ENCODE data around the gene EWSR1.

The EWSR1 gene

DNA sequence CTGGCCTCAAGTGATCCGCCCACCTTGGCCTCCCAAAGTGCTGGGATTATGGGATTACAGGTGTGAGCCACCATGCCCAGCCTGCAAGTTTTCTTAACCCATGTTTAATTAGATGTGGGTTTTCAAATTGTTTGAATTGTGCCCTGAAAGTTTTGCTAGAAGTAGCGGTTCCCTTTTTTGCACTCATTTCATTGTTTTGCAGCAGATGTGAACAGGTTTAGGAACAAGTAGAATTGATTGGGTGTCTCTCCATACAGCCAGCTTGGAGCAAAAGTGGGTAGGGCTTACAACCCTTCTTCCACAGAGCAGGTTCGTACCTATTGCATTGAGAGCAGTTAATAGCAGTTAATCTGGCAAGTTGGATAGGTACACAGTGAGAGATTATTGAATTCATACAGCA lies 16.1 kb downstream of the EWSR1 start:
- H3K4me1 ChIP-seq (ENCODE audit: control insufficient read depth in 1 of 2, insufficient read depth in 2 of 2, low read length in 2 of 2): no peaks in the 10 kb centered on the region
- WGBS (ENCODE audit: extremely low coverage, insufficient coverage, insufficient read length): no CpG with 5 or more reads among the region's 3 CpGs
- no peak overlapping the region for H4K12ac ChIP-seq (ENCODE audit: low read depth, low read length)
- H3K9me3 ChIP-seq (ENCODE audit: insufficient read depth, low read depth, low read length): no peaks in the 10 kb centered on the region
- no peaks in the 10 kb centered on the region for H3K27me3 ChIP-seq (ENCODE audit: insufficient read depth, low read length)
- peaks cover 54 to 74% of the 10 kb centered on the region in 2 experiments for H3K36me3 ChIP-seq (ENCODE audit: control insufficient read depth in 1 of 2, insufficient read depth in 2 of 2, low read length in 2 of 2)
- H3K4me2 ChIP-seq (ENCODE audit: low read length): no peak overlapping the region
- no peak overlapping the region for H3K4ac ChIP-seq (ENCODE audit: low read depth, low read length)
- no peak overlapping the region for H3K18ac ChIP-seq (ENCODE audit: low read length)
- H3K79me2 ChIP-seq (ENCODE audit: control insufficient read depth, insufficient read depth, low read length, poor library complexity): peaks cover 2% of the 10 kb centered on the region
- H3K27ac ChIP-seq (ENCODE audit: low read depth, low read length): no peak overlapping the region
- no peak overlapping the region for H2AK5ac ChIP-seq (ENCODE audit: low read length)
- H3K4me3 ChIP-seq (ENCODE audit: low read depth, low read length): no peak overlapping the region
- no peak overlapping the region for H3K9ac ChIP-seq (ENCODE audit: low read length)
- no peak overlapping the region for H2BK12ac ChIP-seq (ENCODE audit: low read length)
- no peak overlapping the region for H4K91ac ChIP-seq (ENCODE audit: low read depth, low read length)
- H2BK5ac ChIP-seq (ENCODE audit: low read depth, low read length, poor library complexity): no peak overlapping the region
- no peak overlapping the region for H3K23ac ChIP-seq (ENCODE audit: low read length)
- no peak overlapping the region for H2AFZ ChIP-seq (ENCODE audit: insufficient read depth, low read length, poor library complexity)
- H4K8ac ChIP-seq (ENCODE audit: low read depth, low read length): no peak overlapping the region
- H2BK120ac ChIP-seq (ENCODE audit: insufficient read depth, low read length, poor library complexity): no peak overlapping the region
- H3K79me1 ChIP-seq (ENCODE audit: low read length): no peaks in the 10 kb centered on the region
- H3K14ac ChIP-seq (ENCODE audit: low read length): no peak overlapping the region
- no peak for DNase-seq

DNA sequence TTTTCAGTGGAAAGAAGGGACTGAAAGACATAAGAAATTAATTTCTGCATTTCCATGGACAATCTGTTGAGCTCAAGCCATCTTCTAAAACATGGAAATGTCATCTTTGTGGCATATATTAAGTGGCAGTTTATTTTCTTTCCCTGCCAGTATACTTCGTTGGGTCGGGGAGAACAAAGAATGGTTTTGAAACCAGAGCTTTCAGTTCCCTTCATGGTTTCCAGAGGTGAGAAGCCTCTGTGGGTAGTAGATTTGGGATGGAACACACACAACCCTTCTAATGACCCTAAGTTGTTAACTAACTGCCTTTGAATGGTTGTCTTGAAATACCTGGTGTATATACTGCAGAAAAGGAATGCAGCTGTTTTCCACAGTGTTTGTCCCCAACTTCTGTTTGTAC lies 20.8 kb downstream of the EWSR1 start:
- Histone ChIP-seq H3K14ac (ENCODE audit: low read length) (no peak overlapping the region), H3K4ac (ENCODE audit: low read depth, low read length) (no peak overlapping the region)

DNA sequence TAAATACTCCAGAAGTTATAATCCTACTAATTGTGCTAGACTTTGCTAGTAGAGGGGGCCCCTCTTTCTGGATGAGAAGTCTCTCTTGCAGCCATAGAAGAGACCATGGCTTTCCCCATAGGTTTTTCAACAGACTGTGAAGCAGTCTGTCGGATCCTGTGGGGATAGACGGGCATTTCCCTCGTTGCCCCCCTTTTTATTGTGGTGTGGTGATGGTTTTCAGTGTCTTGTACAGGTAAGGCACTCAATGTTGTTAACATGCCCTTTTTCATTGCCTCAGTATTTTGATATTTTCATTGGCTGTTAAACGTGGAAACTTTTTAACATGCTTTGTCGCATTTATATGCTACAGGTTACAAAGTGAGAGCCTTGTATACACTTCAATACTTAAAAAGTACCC lies 22.0 kb downstream of the EWSR1 start:
- no peak overlapping the region for H2AFZ ChIP-seq (ENCODE audit: insufficient read depth, low read length, poor library complexity)
- no peak overlapping the region for H4K91ac ChIP-seq (ENCODE audit: low read depth, low read length)
- peaks cover 48 to 75% of the 10 kb centered on the region in 2 experiments for H3K36me3 ChIP-seq (ENCODE audit: control insufficient read depth in 1 of 2, insufficient read depth in 2 of 2, low read length in 2 of 2)
- no peak overlapping the region for H2BK12ac ChIP-seq (ENCODE audit: low read length)
- no peak overlapping the region for H3K23ac ChIP-seq (ENCODE audit: low read length)
- no peak overlapping the region for H3K9ac ChIP-seq (ENCODE audit: low read length)
- no peak overlapping the region for H3K4me3 ChIP-seq (ENCODE audit: low read depth, low read length)
- H4K8ac ChIP-seq (ENCODE audit: low read depth, low read length): no peak overlapping the region
- H3K14ac ChIP-seq (ENCODE audit: low read length): no peak overlapping the region
- H2BK5ac ChIP-seq (ENCODE audit: low read depth, low read length, poor library complexity): no peak overlapping the region
- H2BK120ac ChIP-seq (ENCODE audit: insufficient read depth, low read length, poor library complexity): no peak overlapping the region
- H3K79me1 ChIP-seq (ENCODE audit: low read length): no peaks in the 10 kb centered on the region
- no peaks in the 10 kb centered on the region for H3K4me1 ChIP-seq (ENCODE audit: control insufficient read depth in 1 of 2, insufficient read depth in 2 of 2, low read length in 2 of 2)
- H3K27me3 ChIP-seq (ENCODE audit: insufficient read depth, low read length): no peaks in the 10 kb centered on the region
- no peak overlapping the region for H2AK5ac ChIP-seq (ENCODE audit: low read length)
- no peak overlapping the region for H3K18ac ChIP-seq (ENCODE audit: low read length)
- H3K79me2 ChIP-seq (ENCODE audit: control insufficient read depth, insufficient read depth, low read length, poor library complexity): no peaks in the 10 kb centered on the region
- no peak overlapping the region for H3K4ac ChIP-seq (ENCODE audit: low read depth, low read length)
- no CpG with 5 or more reads among the region's 5 CpGs for WGBS (ENCODE audit: extremely low coverage, insufficient coverage, insufficient read length)
- no peak overlapping the region for H4K12ac ChIP-seq (ENCODE audit: low read depth, low read length)
- DNase-seq: no peak
- H3K27ac ChIP-seq (ENCODE audit: low read depth, low read length): no peak overlapping the region
- H3K9me3 ChIP-seq (ENCODE audit: insufficient read depth, low read depth, low read length): no peaks in the 10 kb centered on the region
- no peak overlapping the region for H3K4me2 ChIP-seq (ENCODE audit: low read length)

More for the DNA sequence above, 20.8 kb downstream of the EWSR1 start:
- no CpG with 5 or more reads among the region's 2 CpGs for WGBS (ENCODE audit: extremely low coverage, insufficient coverage, insufficient read length)
- H3K27ac ChIP-seq (ENCODE audit: low read depth, low read length): no peak overlapping the region
- no peaks in the 10 kb centered on the region for H3K4me1 ChIP-seq (ENCODE audit: control insufficient read depth in 1 of 2, insufficient read depth in 2 of 2, low read length in 2 of 2)
- no peak overlapping the region for H3K9ac ChIP-seq (ENCODE audit: low read length)
- H3K27me3 ChIP-seq (ENCODE audit: insufficient read depth, low read length): no peaks in the 10 kb centered on the region
- H2BK12ac ChIP-seq (ENCODE audit: low read length): no peak overlapping the region
- H2AFZ ChIP-seq (ENCODE audit: insufficient read depth, low read length, poor library complexity): no peak overlapping the region
- no peak overlapping the region for H4K12ac ChIP-seq (ENCODE audit: low read depth, low read length)
- no peak overlapping the region for H3K18ac ChIP-seq (ENCODE audit: low read length)
- DNase-seq: no peak
- no peaks in the 10 kb centered on the region for H3K9me3 ChIP-seq (ENCODE audit: insufficient read depth, low read depth, low read length)
- H4K91ac ChIP-seq (ENCODE audit: low read depth, low read length): no peak overlapping the region
- H3K23ac ChIP-seq (ENCODE audit: low read length): no peak overlapping the region
- no peaks in the 10 kb centered on the region for H3K79me1 ChIP-seq (ENCODE audit: low read length)
- no peak overlapping the region for H2AK5ac ChIP-seq (ENCODE audit: low read length)
- no peak overlapping the region for H2BK120ac ChIP-seq (ENCODE audit: insufficient read depth, low read length, poor library complexity)
- no peak overlapping the region for H3K4me2 ChIP-seq (ENCODE audit: low read length)
- H2BK5ac ChIP-seq (ENCODE audit: low read depth, low read length, poor library complexity): no peak overlapping the region
- H3K79me2 ChIP-seq (ENCODE audit: control insufficient read depth, insufficient read depth, low read length, poor library complexity): no peaks in the 10 kb centered on the region
- peaks cover 47 to 76% of the 10 kb centered on the region in 2 experiments for H3K36me3 ChIP-seq (ENCODE audit: control insufficient read depth in 1 of 2, insufficient read depth in 2 of 2, low read length in 2 of 2)
- no peak overlapping the region for H3K4me3 ChIP-seq (ENCODE audit: low read depth, low read length)
- H4K8ac ChIP-seq (ENCODE audit: low read depth, low read length): no peak overlapping the region

DNA sequence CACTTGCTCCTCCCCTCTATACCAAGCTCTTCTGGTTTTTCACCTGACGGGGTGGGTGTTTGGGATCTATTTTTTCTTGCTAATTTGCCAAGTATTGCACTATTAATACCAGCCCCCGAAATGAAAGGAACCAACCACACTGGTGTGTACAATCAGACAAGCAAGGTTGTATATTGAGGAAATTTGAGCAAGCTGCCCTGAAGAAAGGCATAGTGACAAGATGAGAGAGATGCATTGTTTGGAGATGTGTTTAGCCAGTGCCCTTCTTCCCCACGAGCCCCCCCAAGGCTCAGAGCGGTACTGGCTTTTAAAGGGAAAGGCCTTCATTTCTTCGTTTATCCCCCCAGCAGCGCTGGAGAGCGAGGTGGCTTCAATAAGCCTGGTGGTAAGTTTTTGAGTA lies 23.1 kb downstream of the EWSR1 start:
- Histone ChIP-seq H3K79me2 (ENCODE audit: control insufficient read depth, insufficient read depth, low read length, poor library complexity) (no peaks in the 10 kb centered on the region), H3K79me1 (ENCODE audit: low read length) (no peaks in the 10 kb centered on the region), H4K12ac (ENCODE audit: low read depth, low read length) (no peak overlapping the region), H2BK12ac (ENCODE audit: low read length) (no peak overlapping the region), H3K27ac (ENCODE audit: low read depth, low read length) (no peak overlapping the region), H2AK5ac (ENCODE audit: low read length) (no peak overlapping the region), H4K8ac (ENCODE audit: low read depth, low read length) (no peak overlapping the region), H3K4ac (ENCODE audit: low read depth, low read length) (no peak overlapping the region), H3K4me1 (ENCODE audit: control insufficient read depth in 1 of 2, insufficient read depth in 2 of 2, low read length in 2 of 2) (no peaks in the 10 kb centered on the region), H3K36me3 (ENCODE audit: control insufficient read depth in 1 of 2, insufficient read depth in 2 of 2, low read length in 2 of 2) (peaks cover 45 to 76% of the 10 kb centered on the region in 2 experiments), H2BK5ac (ENCODE audit: low read depth, low read length, poor library complexity) (no peak overlapping the region), H2AFZ (ENCODE audit: insufficient read depth, low read length, poor library complexity) (no peak overlapping the region), H3K4me3 (ENCODE audit: low read depth, low read length) (no peak overlapping the region), H3K18ac (ENCODE audit: low read length) (no peak overlapping the region), H4K91ac (ENCODE audit: low read depth, low read length) (no peak overlapping the region), H3K14ac (ENCODE audit: low read length) (no peak overlapping the region), H2BK120ac (ENCODE audit: insufficient read depth, low read length, poor library complexity) (no peak overlapping the region), H3K9ac (ENCODE audit: low read length) (no peak overlapping the region), H3K23ac (ENCODE audit: low read length) (no peak overlapping the region), H3K9me3 (ENCODE audit: insufficient read depth, low read depth, low read length) (no peaks in the 10 kb centered on the region), H3K4me2 (ENCODE audit: low read length) (no peak overlapping the region), H3K27me3 (ENCODE audit: insufficient read depth, low read length) (no peaks in the 10 kb centered on the region)
- no peak for DNase-seq
- no CpG with 5 or more reads among the region's 7 CpGs for WGBS (ENCODE audit: extremely low coverage, insufficient coverage, insufficient read length)
